A549 (cell line): ENCODE results near the gene DDX3X. TPM values are rescaled to one million over a fixed set of nuclear protein-coding genes. Genes with fewer than 3 reads are reported as not detected.

Source experiments
- ATAC-seq, 2 experiments: fragments of 200-7000 bp in 1 of 2; fragments of >200 bp in 1 of 2; cut with Nextera tagmentation in 1 of 2; cut with Tn5 transposase in 1 of 2; 3 replicates each; pipeline versions ENCODE4 v1.8.0 to v1.9.1; 2018 to 2020; ENCODE audit warnings: mild to moderate bottlenecking in 1 of 2, moderate library complexity in 1 of 2
- CTCF ChIA-PET: fragments of 300-600 bp; sonication (Branson Sonifier 250); formaldehyde crosslinking; extraction: SDS; loops from one replicate; lab custom pipeline; 2021; ENCODE audit warnings: antibody characterized with exemption, inconsistent platforms; lab: Yijun Ruan, JAX
- POLR2A ChIA-PET: fragments of 350-600 bp; formaldehyde crosslinking; extraction: SDS; loops from one replicate; lab custom pipeline; 2021; ENCODE audit warnings: antibody characterized with exemption, inconsistent platforms; lab: Yijun Ruan, JAX
- DNase-seq, 2 experiments: peaks; one replicate each; pipeline versions ENCODE4 v3.0.0 to v3.0.0-alpha.2; 2011 to 2016; ENCODE audit warnings: low read depth in 1 of 2, low spot score in 1 of 2
- FAIRE-seq: peaks from 2 replicates; lab custom pipeline; 2011; peaks lifted over from hg19 to GRCh38; lab: Jason Lieb, UNC
- H3K27ac ChIP-seq, 2 experiments: fragments of >200 bp; sonication (Bioruptor Twin); formaldehyde crosslinking; 3 replicates each; pipeline ENCODE4 v1.5.1; 2016 to 2017
- H3K4me1 ChIP-seq: fragments of >200 bp; sonication (Bioruptor Twin); formaldehyde crosslinking; 3 replicates; pipeline ENCODE4 v1.6.1; 2016
- H3K4me2 ChIP-seq: fragments of >200 bp; sonication (Bioruptor Twin); formaldehyde crosslinking; 3 replicates; pipeline ENCODE4 v1.6.1; 2016
- H3K4me3 ChIP-seq: fragments of >200 bp; sonication (Bioruptor Twin); formaldehyde crosslinking; 3 replicates; pipeline ENCODE4 v1.5.1; 2016
- H3K9me3 ChIP-seq: fragments of >200 bp; sonication (Bioruptor Twin); formaldehyde crosslinking; 3 replicates; pipeline ENCODE4 v1.6.1; 2016
- CBX2 ChIP-seq: fragments of 200-600 bp; sonication (generic); IDR thresholded peaks from 2 replicates; pipeline ENCODE4 v1.6.1; 2016; ENCODE audit warnings: low read depth, mild to moderate bottlenecking, borderline replicate concordance
- CBX8 ChIP-seq: fragments of 200-600 bp; sonication (generic); IDR thresholded peaks from 2 replicates; pipeline ENCODE4 v1.6.1; 2016
- CHD2 ChIP-seq: fragments of 150-350 bp; IDR thresholded peaks from 2 replicates; pipeline ENCODE4 v1.6.1; 2014; ENCODE audit warnings: low read length; ENCODE audit not compliant: partially characterized antibody
- CHD4 ChIP-seq: fragments of 200-600 bp; sonication (generic); IDR thresholded peaks from 2 replicates; pipeline ENCODE4 v1.6.1; 2016; ENCODE audit warnings: antibody characterized with exemption, mild to moderate bottlenecking, borderline replicate concordance
- EHF ChIP-seq: fragments of 250-450 bp; sonication (Bioruptor Pico); IDR thresholded peaks from 2 replicates; pipeline ENCODE4 v1.5.0; 2020; ENCODE audit warnings: mild to moderate bottlenecking
- ELK1 ChIP-seq: fragments of 150-350 bp; IDR thresholded peaks from 2 replicates; pipeline ENCODE4 v1.6.1; 2014; ENCODE audit warnings: low read depth, mild to moderate bottlenecking, low read length
- EP300 ChIP-seq, 2 experiments: fragments of >200 bp; sonication (Bioruptor Twin); formaldehyde crosslinking; IDR thresholded peaks; 2 replicates in 1 of 2; 3 replicates in 1 of 2; pipeline ENCODE4 v1.6.1; 2016 to 2017
- HEYL ChIP-seq: fragments of 250-450 bp; sonication (Bioruptor Pico); IDR thresholded peaks from 2 replicates; pipeline ENCODE4 v1.8.0; 2021; ENCODE audit warnings: mild to moderate bottlenecking, moderate library complexity
- HMGXB4 ChIP-seq: fragments of 250-450 bp; sonication (Bioruptor Pico); IDR thresholded peaks from 2 replicates; pipeline ENCODE4 v1.5.0; 2021; ENCODE audit warnings: mild to moderate bottlenecking, moderate library complexity, borderline replicate concordance
- HOXA7 ChIP-seq: fragments of 250-450 bp; sonication (Bioruptor Pico); IDR thresholded peaks from 2 replicates; pipeline ENCODE4 v1.5.0; 2020; ENCODE audit warnings: mild to moderate bottlenecking, moderate library complexity
- HOXB13 ChIP-seq: fragments of 250-450 bp; sonication (Bioruptor Pico); IDR thresholded peaks from 2 replicates; pipeline ENCODE4 v1.5.0; 2020; ENCODE audit warnings: low read depth, mild to moderate bottlenecking, moderate library complexity
- JUN ChIP-seq, 2 experiments: fragments of >200 bp; sonication (Bioruptor Twin); formaldehyde crosslinking; IDR thresholded peaks; 2 replicates in 1 of 2; 3 replicates in 1 of 2; pipeline ENCODE4 v1.6.1; 2016 to 2017
- KDM1A ChIP-seq: fragments of 200-600 bp; sonication (generic); IDR thresholded peaks from 2 replicates; pipeline ENCODE4 v1.6.1; 2016; ENCODE audit warnings: low read depth, mild to moderate bottlenecking
- KDM5A ChIP-seq: fragments of 200-600 bp; sonication (generic); IDR thresholded peaks from 2 replicates; pipeline ENCODE4 v1.6.1; 2016; ENCODE audit warnings: antibody characterized with exemption, mild to moderate bottlenecking
- MAFK ChIP-seq: fragments of 450-650 bp; IDR thresholded peaks from 2 replicates; pipeline ENCODE4 v1.6.1; 2014; ENCODE audit not compliant: partially characterized antibody
- MAX ChIP-seq: IDR thresholded peaks from 2 replicates; pipeline ENCODE4 v1.6.1; 2012
- MYC ChIP-seq: IDR thresholded peaks from 2 replicates; pipeline ENCODE4 v1.6.1; 2012; ENCODE audit warnings: mild to moderate bottlenecking, inconsistent platforms, low read length, improper control_type of control experiment, borderline replicate concordance
- POLR2A ChIP-seq: IDR thresholded peaks from 2 replicates; pipeline ENCODE4 v1.6.1; 2012; ENCODE audit warnings: mild to moderate bottlenecking, low read length
- RAD21 ChIP-seq, 2 experiments: fragments of >200 bp in 1 of 2; sonication (Bioruptor Twin) in 1 of 2; formaldehyde crosslinking in 1 of 2; IDR thresholded peaks in 1 of 2; conservative IDR thresholded peaks in 1 of 2; 2 replicates in 1 of 2; 3 replicates in 1 of 2; pipeline ENCODE4 v1.6.1; 2012 to 2018; ENCODE audit warnings: inconsistent platforms in 1 of 2
- RARB ChIP-seq: fragments of 250-450 bp; sonication (Bioruptor Pico); IDR thresholded peaks from 2 replicates; pipeline ENCODE4 v1.8.0; 2021; ENCODE audit warnings: mild to moderate bottlenecking, moderate library complexity
- RCOR1 ChIP-seq: fragments of 150-350 bp; IDR thresholded peaks from 2 replicates; pipeline ENCODE4 v1.6.1; 2014; ENCODE audit warnings: antibody characterized with exemption, low read length, low read depth
- REST ChIP-seq: fragments of 200-600 bp; sonication (generic); IDR thresholded peaks from 2 replicates; pipeline ENCODE4 v1.6.1; 2016; ENCODE audit warnings: antibody characterized with exemption, mild to moderate bottlenecking, moderate library complexity
- RFX5 ChIP-seq: fragments of 450-650 bp; IDR thresholded peaks from 2 replicates; pipeline ENCODE4 v1.7.1; 2014; ENCODE audit warnings: antibody characterized with exemption, mild to moderate bottlenecking, moderate library complexity
- SREBF2 ChIP-seq: fragments of 450-650 bp; IDR thresholded peaks from 2 replicates; pipeline ENCODE4 v1.6.1; 2014; ENCODE audit warnings: mild to moderate bottlenecking, moderate library complexity
- USF2 ChIP-seq: fragments of 450-650 bp; IDR thresholded peaks from 2 replicates; pipeline ENCODE4 v1.6.1; 2014; ENCODE audit warnings: antibody characterized with exemption
- ZC3H11A ChIP-seq: fragments of 450-650 bp; IDR thresholded peaks from 2 replicates; pipeline ENCODE4 v1.6.1; 2014; ENCODE audit warnings: antibody characterized with exemption, mild to moderate bottlenecking
- ZSCAN20 ChIP-seq: fragments of 250-450 bp; sonication (Bioruptor Pico); IDR thresholded peaks from 2 replicates; pipeline ENCODE4 v1.8.0; 2022; ENCODE audit warnings: mild to moderate bottlenecking, moderate library complexity
- WGBS: methylation state at CpG from one replicate; pipeline ENCODE4 v1.1.6; 2017; ENCODE audit errors: missing lambda C conversion rate; 5-methylcytosine and 5-hydroxymethylcytosine counted together
- polyA plus RNA-seq, 4 experiments: library from polyadenylated mRNA; depleted of rRNA in 3 of 4; stranded (reverse); fragments of >200 nt; fragmentation: RNase III in 1 of 4; extraction: RNeasy Plus Mini Kit Qiagen cat#74134 plus additional on column Dnase treatment in 1 of 4; gene quantifications; 2 replicates in 3 of 4; 3 replicates in 1 of 4; pipeline ENCODE4 v1.2.3, GENCODE V29; 2011 to 2017

DDX3X gene
- polyA plus RNA-seq, 2 of the 4 experiments (the other 2 are of a cell fraction), result 216 to 341 TPM

- peak overlapping the region; percentile 31 to 86; a peak in 5 of 6 replicates for H3K27ac ChIP-seq
- CTCF ChIA-PET, result interaction anchor here (1.2 to 1.3 kb wide), 2 partner anchors 11 to 28 kb away, joined by 3 to 4 read pairs; no protein-coding TSS in a partner anchor
Measured at GRCh38 chrX:41302370-41302769, 31.6 kb upstream of the DDX3X start.

GRCh38 chrX:41303013-41303412 is 30.9 kb upstream of the DDX3X start:
- ATAC-seq (no peak), FAIRE-seq (no peak), DNase-seq (no peak)
- WGBS, result 74% methylated on average over 6 of the region's 6 CpGs
- no peak overlapping the region for H3K4me3 ChIP-seq
- peaks cover 29% of the 10 kb centered on the region for H3K4me1 ChIP-seq
- no peak overlapping the region for H3K4me2 ChIP-seq
- CTCF ChIA-PET, result interaction anchor here (0.7 to 1.3 kb wide), 3 partner anchors 9 to 27 kb away, joined by 3 to 4 read pairs (median 3); no protein-coding TSS in a partner anchor
- no peaks in the 10 kb centered on the region for H3K9me3 ChIP-seq
- H3K27ac ChIP-seq, result peak overlapping the region in 1 of 2 experiments; percentile 86; a peak in 1 of 6 replicates
- TF ChIP-seq RARB (CRISPR knock-in tag), result no peak
- TF ChIP-seq MAFK, result peak; percentile 85
- POLR2A ChIA-PET, result no interaction called here

More at GRCh38 chrX:41302370-41302769, 31.6 kb upstream of the DDX3X start:
- 25% methylated on average over 6 of the region's 6 CpGs for WGBS
- DNase-seq (peak in 1 of 2 experiments; percentile 22), ATAC-seq (peak in 1 of 2 experiments; percentile 46; a peak in 3 of 6 replicates), FAIRE-seq (no peak)
- TF ChIP-seq JUN (IDR thresholded peaks at IDR 0.05) (no peak), RARB (CRISPR knock-in tag) (no peak), RAD21 (conservative IDR thresholded peaks at IDR 0.05 in 1 of 2, IDR thresholded peaks at IDR 0.05 in 1 of 2) (no peak), MAX (no peak), SREBF2 (no peak), RCOR1 (no peak), KDM1A (no peak), CHD4 (no peak), EHF (no peak), ELK1 (no peak), MAFK (no peak), CBX2 (no peak), REST (no peak), HEYL (CRISPR knock-in tag) (no peak), ZC3H11A (no peak), MYC (no peak), KDM5A (no peak), HOXA7 (CRISPR knock-in tag) (no peak)
- H3K9me3 ChIP-seq, result no peaks in the 10 kb centered on the region
- peaks cover 29% of the 10 kb centered on the region for H3K4me1 ChIP-seq
- POLR2A ChIA-PET, result no interaction called here
- no peak overlapping the region for H3K4me3 ChIP-seq
- H3K4me2 ChIP-seq, result peak overlapping the region; percentile 39; the same call in 2 of the 3 replicates

- Histone ChIP-seq H3K27ac (no peak overlapping the region), H3K4me2 (no peak overlapping the region), H3K4me1 (peaks cover 29% of the 10 kb centered on the region), H3K9me3 (no peaks in the 10 kb centered on the region), H3K4me3 (no peak overlapping the region)
- POLR2A ChIA-PET, result no interaction called here
- ATAC-seq (no peak), DNase-seq (no peak), FAIRE-seq (no peak)
- 100% methylated on average over 2 of the region's 9 CpGs for WGBS
- CTCF ChIA-PET, result interaction anchor here (0.9 to 1.2 kb wide), 2 partner anchors 11 to 30 kb away, joined by 3 read pairs; no protein-coding TSS in a partner anchor
- TF ChIP-seq POLR2A, result no peak
- TF ChIP-seq HOXB13 (CRISPR knock-in tag), result no peak
- TF ChIP-seq CBX8, result no peak
- TF ChIP-seq HMGXB4 (CRISPR knock-in tag), result no peak
- TF ChIP-seq CBX2, result no peak
- TF ChIP-seq ZSCAN20 (CRISPR knock-in tag), result no peak
- TF ChIP-seq MAX, result no peak
- TF ChIP-seq MAFK, result no peak
- TF ChIP-seq RFX5, result no peak
- TF ChIP-seq USF2, result no peak
- no peak for TF ChIP-seq EP300 (IDR thresholded peaks at IDR 0.05)
- TF ChIP-seq CHD2, result no peak
Measured at GRCh38 chrX:41304178-41304577, 29.8 kb upstream of the DDX3X start.
